HUDEP-2 (cell line): Measurements from ENCODE around the gene FAM234B.
A peak's percentile ranks its signal among the peaks of the same experiment; 100 is the strongest.
"Not testable (repeated sequence)": the region's sequence is repeated elsewhere in the genome, so short reads cannot be mapped to it uniquely, and the experiment has no call there.

Experiments used
- DNase-seq, 76 experiments: peaks; one replicate each; lab custom pipeline; 2025; ENCODE audit not compliant: unreplicated experiment in 76 of 76; lab: John Stamatoyannopoulos, UW

Gene FAM234B

DNA sequence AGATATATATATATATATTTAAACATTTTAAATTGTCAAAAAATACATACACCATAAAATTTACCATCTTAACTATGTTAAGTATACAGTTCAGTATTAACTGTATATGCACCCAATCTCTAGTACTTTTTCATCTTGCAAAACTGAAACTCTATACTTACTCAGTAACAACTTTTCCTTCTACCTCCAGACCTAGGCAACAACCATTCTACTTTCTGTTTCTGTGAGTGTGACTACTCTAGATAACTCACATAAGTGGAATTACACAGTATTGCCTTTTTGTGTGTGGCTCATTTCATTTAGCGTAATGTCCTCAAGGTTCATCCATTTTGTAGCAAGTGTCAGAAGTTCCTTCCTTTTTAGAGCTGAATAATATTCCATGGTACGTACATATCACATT, 8.2 kb downstream of the FAM234B start:
- no peak for DNase-seq

GRCh38 chr12:13053617-13054016, 9.4 kb downstream of the FAM234B start:
- not testable (repeated sequence) for DNase-seq

DNA sequence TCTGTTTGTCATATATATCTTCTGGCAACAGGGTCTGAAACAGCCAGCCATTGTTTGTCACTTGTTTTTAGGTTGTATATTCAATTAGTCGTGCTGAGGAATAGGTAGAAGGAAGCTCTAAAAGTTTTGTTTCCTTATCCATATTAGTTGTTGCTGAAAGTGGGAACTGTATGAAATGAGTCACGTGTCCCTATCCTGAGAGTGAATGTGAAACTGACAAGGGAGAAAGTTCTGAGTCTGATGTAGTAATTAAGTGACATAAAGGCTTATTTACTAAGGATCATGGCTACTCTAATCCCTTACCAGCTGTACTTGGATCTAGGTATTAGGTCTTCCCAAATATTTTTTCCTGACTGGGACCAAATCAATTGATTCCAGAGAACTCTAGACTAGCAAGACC, 16.4 kb downstream of the FAM234B start:
- no peak for DNase-seq

- peak in 53 of 76 experiments; percentile 2 to 86 (median 48) for DNase-seq
Measured at GRCh38 chr12:13061377-13061776, 17.2 kb downstream of the FAM234B start.

- DNase-seq: no peak
Measured at GRCh38 chr12:13062669-13063068, 18.5 kb downstream of the FAM234B start.

DNA sequence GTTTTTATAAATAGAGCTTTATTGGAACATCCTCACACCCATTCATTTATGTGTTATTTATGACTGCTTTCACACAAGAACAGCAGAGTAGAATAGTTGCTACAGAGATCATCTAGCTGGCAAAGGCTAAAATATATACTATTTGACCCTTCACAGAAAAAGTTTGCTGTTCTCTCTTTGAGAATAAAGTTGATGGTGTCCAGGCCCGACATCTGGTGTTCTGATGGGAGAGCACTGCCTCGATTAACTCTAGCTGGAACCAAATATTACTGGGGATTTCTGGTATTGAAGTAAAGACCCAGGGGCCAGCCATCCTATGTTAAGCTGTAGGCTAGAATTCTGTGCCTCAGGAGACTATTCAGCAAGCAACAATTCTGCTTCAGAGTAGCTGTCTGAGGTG, 21.8 kb downstream of the FAM234B start:
- DNase-seq: no peak

GRCh38 chr12:13066459-13066858, 22.3 kb downstream of the FAM234B start:
- no peak for DNase-seq

GRCh38 chr12:13067322-13067721, 23.1 kb downstream of the FAM234B start:
- DNase-seq: no peak

GRCh38 chr12:13069380-13069779, 25.2 kb downstream of the FAM234B start:
- no peak for DNase-seq

- DNase-seq: peak in 7 of 76 experiments; percentile 1 to 16 (median 9)
Measured at GRCh38 chr12:13071305-13072280, 27.4 kb downstream of the FAM234B start.

DNA sequence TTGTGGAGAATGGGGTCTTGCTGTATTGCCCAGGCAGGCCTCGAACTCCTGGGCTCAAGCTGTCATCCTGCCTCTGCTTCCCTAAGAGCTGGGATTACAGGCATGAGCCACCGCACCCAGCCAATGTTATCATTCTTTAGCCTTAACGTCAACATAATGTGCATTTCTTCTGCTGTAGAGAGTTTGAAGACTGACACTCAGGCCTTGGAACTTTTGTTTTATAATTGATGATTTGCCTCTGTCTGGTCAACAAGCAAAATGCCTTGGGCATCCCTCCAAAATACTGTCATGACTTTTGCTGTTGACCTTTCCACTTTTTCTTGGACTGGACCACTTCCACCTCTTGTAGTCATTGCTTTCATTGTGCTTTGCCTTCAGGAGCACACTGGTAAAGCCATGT, 29.0 kb downstream of the FAM234B start:
- DNase-seq: no peak

DNA sequence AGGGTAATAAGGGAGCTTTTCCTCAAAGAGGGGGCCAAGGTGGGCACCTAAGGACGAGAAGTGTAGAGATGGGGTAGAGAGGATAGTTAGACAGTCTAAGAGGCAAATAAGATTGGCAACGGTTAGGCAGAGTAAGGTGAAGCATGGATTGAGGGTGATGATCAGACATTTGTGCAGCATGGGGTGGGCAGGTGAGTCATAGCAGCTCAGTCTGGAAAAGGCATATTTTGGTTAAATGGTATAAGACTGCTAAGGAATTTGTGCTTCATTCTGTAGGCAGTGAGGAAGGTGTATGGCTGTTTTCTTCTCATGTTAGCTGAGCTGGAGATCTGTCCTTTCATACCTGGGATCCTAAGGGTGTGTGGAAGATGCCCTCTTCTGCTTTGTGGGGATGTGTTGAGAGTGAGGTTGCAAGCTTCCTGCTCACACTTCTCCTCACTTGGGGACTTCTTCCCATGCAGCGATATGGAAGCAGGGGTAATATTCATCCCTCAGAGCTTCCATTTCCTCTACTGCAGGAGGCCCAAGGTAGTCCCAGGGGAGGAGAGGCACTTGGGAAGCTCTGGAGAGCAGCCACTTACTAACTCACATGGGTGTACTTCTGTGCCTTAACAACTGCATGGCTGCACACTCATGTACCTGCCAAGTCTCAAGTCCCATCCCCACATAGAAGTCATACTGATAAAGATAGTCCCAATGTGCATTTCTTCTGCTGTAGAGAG, 30.4 kb downstream of the FAM234B start:
- no peak for DNase-seq

- DNase-seq: no peak
Measured at GRCh38 chr12:13075118-13075480, 30.9 kb downstream of the FAM234B start.

DNA sequence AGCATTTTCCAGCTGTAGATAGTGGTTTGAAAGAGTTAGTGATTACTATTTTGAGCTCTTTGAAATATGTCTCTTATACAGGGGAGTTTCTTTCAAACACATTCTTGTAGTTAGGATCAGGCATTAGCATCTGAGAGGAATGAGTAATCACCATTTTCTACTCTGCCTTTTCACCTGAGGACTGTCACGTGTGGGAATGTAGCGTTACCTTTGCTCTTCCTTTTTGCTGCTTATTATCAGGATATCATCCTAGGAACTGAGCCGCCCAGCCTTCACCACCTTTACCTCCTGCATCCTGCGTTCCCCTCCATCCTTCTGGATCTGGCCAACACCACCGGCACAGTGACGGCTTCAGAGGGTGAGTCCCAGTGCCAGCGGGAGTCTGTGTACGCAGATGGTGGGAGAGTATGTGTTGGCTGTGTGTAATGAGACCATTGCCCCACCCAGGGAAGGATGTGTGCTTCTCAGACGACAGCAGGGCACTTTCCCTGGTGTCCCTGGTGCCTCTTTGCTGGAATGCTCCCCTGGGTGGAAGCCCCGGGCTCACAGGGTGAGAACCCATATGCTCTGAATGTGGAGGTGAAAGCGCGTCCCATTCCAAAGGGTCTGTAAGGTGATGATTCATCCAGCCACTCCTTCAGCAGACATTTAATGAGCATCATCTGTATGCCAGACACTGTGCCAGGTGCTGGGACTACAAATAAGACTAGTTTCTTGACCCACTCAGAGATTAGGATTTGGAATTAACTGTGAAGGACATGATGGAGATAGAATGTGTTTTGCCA, 31.8 kb downstream of the FAM234B start:
- DNase-seq: no peak

GRCh38 chr12:13079440-13079906, 35.3 kb downstream of the FAM234B start:
- DNase-seq: no peak

DNA sequence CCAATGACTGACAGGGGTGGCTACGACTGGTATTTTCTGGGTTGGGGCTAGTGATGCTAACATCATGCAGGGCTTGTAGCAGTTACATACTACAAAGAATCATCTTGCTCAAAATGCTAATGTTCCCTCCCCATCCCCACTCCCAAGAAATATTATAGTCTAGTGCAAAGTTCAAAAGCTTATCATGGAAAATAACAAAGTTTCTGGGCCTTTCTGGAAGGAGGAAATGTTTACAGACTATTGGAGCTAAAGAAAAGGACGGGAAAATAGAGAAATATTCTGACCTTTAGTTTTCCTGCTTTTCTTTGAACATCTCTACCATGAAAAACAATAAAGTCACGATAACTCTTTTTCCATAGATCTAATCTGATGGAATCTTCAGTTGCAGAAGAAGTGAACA, 36.1 kb downstream of the FAM234B start:
- no peak for DNase-seq

DNA sequence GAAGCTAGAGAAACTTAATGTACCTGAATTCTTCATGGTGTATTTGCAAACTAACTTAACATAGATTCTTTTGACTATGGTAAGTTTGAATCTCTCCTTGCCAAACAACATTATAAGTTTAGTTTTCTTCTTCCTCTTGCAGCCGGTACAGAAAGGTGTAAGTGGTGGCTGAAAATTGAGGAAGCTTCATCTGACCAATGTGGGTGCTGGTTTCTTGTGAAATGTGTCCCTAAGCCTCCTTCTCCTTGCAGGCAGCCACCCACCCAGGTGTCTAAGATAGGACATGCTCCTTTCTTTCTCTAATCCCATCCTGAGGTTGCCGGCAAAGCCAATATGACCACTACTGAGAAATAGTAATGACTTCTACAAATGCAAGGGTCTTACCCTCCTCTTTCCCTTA, 38.7 kb downstream of the FAM234B start:
- DNase-seq: no peak

- DNase-seq: not testable (repeated sequence)
Measured at GRCh38 chr12:13083638-13084037, 39.5 kb downstream of the FAM234B start.

- no peak for DNase-seq
Measured at GRCh38 chr12:13084898-13085640, 40.9 kb downstream of the FAM234B start.

DNA sequence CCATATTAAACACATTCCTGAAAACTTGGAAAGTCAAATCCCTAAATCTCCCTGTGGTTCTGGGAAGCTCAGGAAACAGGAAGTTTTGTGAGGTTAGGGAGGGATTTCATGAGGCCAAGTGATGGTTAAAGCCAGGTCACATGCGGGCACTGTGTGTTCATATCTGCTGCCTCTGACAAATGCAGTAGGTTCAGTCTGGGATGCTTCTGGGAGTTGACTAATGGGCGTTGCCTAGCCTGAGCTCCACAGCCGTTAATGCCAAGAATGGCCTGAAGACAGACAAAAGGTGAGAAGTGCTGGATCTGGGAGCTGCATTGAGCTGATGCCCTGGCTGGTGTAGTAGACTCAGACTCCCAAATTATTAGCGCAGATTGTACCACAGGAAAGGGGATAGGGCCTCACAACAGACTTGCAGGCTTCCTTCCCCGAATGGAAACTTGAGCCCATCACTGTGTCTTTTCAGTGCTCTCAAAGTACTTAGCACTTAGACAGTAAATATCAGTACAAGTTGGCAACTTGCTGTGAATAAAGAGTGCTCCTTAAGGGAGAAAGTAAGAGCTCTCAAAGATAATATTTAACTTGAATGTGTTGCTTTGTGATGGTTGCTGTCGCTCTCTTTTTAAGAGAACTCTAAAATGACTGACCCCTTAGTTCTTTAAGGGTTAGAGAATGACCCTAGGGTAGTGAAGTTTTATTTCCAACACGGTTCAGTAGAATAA, 41.9 kb downstream of the FAM234B start:
- DNase-seq: no peak
